ENCODE results near the gene XYLT2. TPM values are rescaled to one million over a fixed set of nuclear protein-coding genes. Genes with fewer than 3 reads are reported as not detected.

XYLT2 gene
- polyA plus RNA-seq, 2 of the 4 experiments (the other 2 are of a cell fraction): 9.7 to 15.8 TPM

DNA sequence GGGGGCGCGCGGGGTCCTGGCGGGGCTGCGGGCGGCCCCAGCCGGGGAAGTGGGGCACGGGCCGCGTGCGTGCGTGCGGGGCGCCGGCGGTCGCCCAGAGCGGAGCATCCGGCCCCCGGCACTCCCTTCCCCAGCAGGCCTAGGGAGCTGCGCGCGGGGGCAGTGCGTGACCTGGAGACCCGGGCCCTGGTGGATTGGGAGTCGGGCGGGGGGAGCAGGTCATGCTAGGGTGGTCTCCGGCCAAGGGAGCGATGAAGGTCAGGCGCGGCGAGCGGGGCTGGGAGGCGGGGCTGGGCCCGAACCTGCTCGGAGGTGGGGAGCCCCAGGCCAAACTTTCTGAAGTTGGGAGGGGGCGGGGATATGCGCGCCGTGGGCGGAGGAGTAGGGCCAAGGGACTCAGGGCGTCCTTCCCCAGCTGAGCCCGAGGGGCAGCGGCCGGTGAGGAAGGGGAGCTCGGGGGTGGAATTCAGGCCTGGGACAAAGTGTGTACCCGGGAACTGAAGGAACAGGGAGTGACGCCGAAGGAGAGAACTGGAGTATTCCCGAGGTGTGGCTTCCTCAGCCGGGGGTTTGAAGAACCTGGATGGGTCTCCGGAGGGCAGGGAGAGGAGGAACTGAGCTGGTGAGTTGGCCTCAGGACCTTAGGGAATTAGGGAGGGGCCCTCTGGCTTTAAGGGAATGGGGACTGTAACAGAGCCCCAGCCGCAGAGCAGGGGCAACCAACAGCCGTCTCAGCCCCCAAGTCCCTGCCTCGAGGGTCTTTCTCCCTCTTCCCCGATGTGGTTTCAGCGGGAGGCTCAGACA is 589 bp downstream of the XYLT2 start:
- TF ChIP-seq SREBF2 (IDR thresholded peaks at IDR 0.05) (no peak), EP300 (IDR thresholded peaks at IDR 0.05) (no peak), JUN (IDR thresholded peaks at IDR 0.05) (0 out of 5 replicates have a peak, but pooled peaks of 1 of the 2 experiments have one; percentile 36), RARB (CRISPR knock-in tag; IDR thresholded peaks at IDR 0.05) (no peak), PHF8 (IDR thresholded peaks at IDR 0.05; ENCODE audit: borderline replicate concordance, low read depth) (0 out of 2 replicates have a peak, but pooled peaks have one; percentile 37), CHD4 (IDR thresholded peaks at IDR 0.05; ENCODE audit: borderline replicate concordance) (no peak), EHF (CRISPR knock-in tag; IDR thresholded peaks at IDR 0.05) (no peak), FOSL2 (IDR thresholded peaks at IDR 0.05) (no peak), FOSL2 (CRISPR knock-in tag; IDR thresholded peaks at IDR 0.05) (no peak), FOSB (CRISPR knock-in tag; IDR thresholded peaks at IDR 0.05) (no peak), KDM5A (IDR thresholded peaks at IDR 0.05) (no peak), MYC (IDR thresholded peaks at IDR 0.05; ENCODE audit: borderline replicate concordance, low read length) (0 out of 2 replicates have a peak, but pooled peaks have one; percentile 42), MAFK (IDR thresholded peaks at IDR 0.05; ENCODE audit: partially characterized antibody) (no peak), JUNB (IDR thresholded peaks at IDR 0.05) (no peak), ZFP36 (IDR thresholded peaks at IDR 0.05; ENCODE audit: borderline replicate concordance, partially characterized antibody) (no peak)
- TF ChIP-seq, protein P1, sequence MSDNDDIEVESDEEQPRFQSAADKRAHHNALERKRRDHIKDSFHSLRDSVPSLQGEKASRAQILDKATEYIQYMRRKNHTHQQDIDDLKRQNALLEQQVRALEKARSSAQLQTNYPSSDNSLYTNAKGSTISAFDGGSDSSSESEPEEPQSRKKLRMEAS (IDR thresholded peaks at IDR 0.05): no peak; the same call in 1 of the 2 replicates
- TF ChIP-seq, protein P2, sequence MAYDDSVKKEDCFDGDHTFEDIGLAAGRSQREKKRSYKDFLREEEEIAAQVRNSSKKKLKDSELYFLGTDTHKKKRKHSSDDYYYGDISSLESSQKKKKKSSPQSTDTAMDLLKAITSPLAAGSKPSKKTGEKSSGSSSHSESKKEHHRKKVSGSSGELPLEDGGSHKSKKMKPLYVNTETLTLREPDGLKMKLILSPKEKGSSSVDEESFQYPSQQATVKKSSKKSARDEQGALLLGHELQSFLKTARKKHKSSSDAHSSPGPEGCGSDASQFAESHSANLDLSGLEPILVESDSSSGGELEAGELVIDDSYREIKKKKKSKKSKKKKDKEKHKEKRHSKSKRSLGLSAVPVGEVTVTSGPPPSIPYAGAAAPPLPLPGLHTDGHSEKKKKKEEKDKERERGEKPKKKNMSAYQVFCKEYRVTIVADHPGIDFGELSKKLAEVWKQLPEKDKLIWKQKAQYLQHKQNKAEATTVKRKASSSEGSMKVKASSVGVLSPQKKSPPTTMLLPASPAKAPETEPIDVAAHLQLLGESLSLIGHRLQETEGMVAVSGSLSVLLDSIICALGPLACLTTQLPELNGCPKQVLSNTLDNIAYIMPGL (CRISPR knock-in tag; IDR thresholded peaks at IDR 0.05; ENCODE audit: borderline replicate concordance): no peak
- TF ChIP-seq, protein P3, sequence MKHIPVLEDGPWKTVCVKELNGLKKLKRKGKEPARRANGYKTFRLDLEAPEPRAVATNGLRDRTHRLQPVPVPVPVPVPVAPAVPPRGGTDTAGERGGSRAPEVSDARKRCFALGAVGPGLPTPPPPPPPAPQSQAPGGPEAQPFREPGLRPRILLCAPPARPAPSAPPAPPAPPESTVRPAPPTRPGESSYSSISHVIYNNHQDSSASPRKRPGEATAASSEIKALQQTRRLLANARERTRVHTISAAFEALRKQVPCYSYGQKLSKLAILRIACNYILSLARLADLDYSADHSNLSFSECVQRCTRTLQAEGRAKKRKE (CRISPR knock-in tag; IDR thresholded peaks at IDR 0.05; ENCODE audit: low read depth): no peak
- TF ChIP-seq, protein P4, sequence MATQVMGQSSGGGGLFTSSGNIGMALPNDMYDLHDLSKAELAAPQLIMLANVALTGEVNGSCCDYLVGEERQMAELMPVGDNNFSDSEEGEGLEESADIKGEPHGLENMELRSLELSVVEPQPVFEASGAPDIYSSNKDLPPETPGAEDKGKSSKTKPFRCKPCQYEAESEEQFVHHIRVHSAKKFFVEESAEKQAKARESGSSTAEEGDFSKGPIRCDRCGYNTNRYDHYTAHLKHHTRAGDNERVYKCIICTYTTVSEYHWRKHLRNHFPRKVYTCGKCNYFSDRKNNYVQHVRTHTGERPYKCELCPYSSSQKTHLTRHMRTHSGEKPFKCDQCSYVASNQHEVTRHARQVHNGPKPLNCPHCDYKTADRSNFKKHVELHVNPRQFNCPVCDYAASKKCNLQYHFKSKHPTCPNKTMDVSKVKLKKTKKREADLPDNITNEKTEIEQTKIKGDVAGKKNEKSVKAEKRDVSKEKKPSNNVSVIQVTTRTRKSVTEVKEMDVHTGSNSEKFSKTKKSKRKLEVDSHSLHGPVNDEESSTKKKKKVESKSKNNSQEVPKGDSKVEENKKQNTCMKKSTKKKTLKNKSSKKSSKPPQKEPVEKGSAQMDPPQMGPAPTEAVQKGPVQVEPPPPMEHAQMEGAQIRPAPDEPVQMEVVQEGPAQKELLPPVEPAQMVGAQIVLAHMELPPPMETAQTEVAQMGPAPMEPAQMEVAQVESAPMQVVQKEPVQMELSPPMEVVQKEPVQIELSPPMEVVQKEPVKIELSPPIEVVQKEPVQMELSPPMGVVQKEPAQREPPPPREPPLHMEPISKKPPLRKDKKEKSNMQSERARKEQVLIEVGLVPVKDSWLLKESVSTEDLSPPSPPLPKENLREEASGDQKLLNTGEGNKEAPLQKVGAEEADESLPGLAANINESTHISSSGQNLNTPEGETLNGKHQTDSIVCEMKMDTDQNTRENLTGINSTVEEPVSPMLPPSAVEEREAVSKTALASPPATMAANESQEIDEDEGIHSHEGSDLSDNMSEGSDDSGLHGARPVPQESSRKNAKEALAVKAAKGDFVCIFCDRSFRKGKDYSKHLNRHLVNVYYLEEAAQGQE (IDR thresholded peaks at IDR 0.05): no peak
- TF ChIP-seq, protein P5, sequence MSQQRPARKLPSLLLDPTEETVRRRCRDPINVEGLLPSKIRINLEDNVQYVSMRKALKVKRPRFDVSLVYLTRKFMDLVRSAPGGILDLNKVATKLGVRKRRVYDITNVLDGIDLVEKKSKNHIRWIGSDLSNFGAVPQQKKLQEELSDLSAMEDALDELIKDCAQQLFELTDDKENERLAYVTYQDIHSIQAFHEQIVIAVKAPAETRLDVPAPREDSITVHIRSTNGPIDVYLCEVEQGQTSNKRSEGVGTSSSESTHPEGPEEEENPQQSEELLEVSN (IDR thresholded peaks at IDR 0.05; ENCODE audit: borderline replicate concordance, low read depth): 0 out of 2 replicates have a peak, but pooled peaks have one; percentile 7
- WGBS (ENCODE audit: missing lambda C conversion rate): 5% methylated on average over 27 of the region's 57 CpGs
- peak; percentile 46 to 53 for ATAC-seq
- Histone ChIP-seq H3K9me3 (no peaks in the 10 kb centered on the region), H3K27ac (peak overlapping the region; percentile 94 to 99), H3K4me3 (peak overlapping the region; percentile 95), H3K4me2 (peak overlapping the region; percentile 98), H3K4me1 (peaks cover 27% of the 10 kb centered on the region)
- ChIA-PET CTCF (interaction anchor here (0.5 to 7.6 kb wide), 8 partner anchors 16 to 816 kb away, joined by 3 to 87 read pairs (median 3); no protein-coding TSS in a partner anchor), POLR2A (interaction anchor here (0.5 to 2.0 kb wide), 6 partner anchors 14 to 51 kb away, joined by 3 to 6 read pairs (median 4); partner anchors contain the start of gene LRRC59)
- no peak for FAIRE-seq
- DNase-seq (ENCODE audit: low read depth in 1 of 2, low spot score in 1 of 2): peak in 1 of 2 experiments; percentile 60
